ENCODE data around the gene FAM163B. TPM values are rescaled to one million over a fixed set of nuclear protein-coding genes. Genes with fewer than 3 reads are reported as not detected.
A peak's percentile ranks its signal among the peaks of the same experiment; 100 is the strongest.

FAM163B gene
- total and polyA plus RNA-seq, 10 donors, result 0.11 to 1.0 (median 0.52) TPM; not detected in 7

DNA sequence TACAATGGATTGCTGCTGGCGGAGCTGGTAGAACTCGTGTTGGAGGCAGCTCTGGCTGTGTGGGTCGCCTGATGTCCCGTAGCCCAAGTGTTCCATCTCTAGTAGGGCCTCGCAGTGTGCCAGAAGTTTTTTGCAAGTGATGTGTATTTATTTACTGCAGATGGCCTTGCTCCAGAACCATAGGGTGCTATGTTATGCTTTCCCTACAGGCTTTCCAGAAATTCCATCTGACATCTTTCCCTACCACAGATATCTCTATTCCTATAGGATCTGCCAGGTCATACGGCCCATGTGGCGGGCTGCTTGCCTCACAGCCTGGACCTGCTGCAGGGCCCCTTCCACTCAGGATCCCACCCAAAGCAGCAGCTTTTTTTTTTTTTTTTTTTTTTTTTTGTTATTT, 57.7 kb downstream of the FAM163B start:
- Histone ChIP-seq H3K4me1 (peaks cover 0 to 6% (median 2%) of the 10 kb centered on the region in 6 donors), H3K27me3 (replicated peaks in 1 of 7) (peaks cover 0 to 35% (median 4%) of the 10 kb centered on the region in 7 donors), H3K9me3 (no peaks in the 10 kb centered on the region), H3K27ac (no peak overlapping the region), H3K36me3 (peaks cover 0 to 36% (median 0%) of the 10 kb centered on the region in 6 donors), H3K4me3 (no peak overlapping the region)
- intact Hi-C loops (cut with DNase I; ENCODE audit: low total_unique reads), result no loop called here
- TF ChIP-seq POLR2AphosphoS5 (IDR thresholded peaks at IDR 0.05), result no peak
- no peak for TF ChIP-seq POLR2A (IDR thresholded peaks at IDR 0.05)
- TF ChIP-seq CTCF (IDR thresholded peaks at IDR 0.05 in 8 of 11, conservative IDR thresholded peaks at IDR 0.05 in 3 of 11), result no peak
- no peak for DNase-seq
- 76 to 87% (median 84%) methylated on average over 7 of the region's 7 CpGs for WGBS, 5 donors

DNA sequence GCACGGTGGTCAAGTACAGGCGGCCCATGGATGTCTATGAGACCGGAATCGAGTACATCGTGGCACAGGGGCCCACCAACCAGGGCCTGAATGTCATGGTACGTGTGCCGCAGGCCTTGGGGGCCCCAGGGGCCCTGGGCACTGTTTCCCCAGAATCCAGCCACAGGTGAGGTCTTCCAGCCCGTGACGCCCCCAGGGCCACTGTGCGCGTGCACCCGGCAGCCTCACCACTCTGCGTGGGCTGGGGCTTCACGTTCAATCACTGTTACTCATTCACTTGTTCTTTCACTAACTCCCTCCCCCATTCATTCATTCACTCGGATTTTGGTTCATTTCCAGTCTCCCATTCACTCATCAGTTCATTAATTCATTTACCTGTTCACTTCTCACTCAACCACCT, 62.1 kb downstream of the FAM163B start:
- DNase-seq, result no peak
- TF ChIP-seq POLR2A (IDR thresholded peaks at IDR 0.05) (no peak), POLR2AphosphoS5 (IDR thresholded peaks at IDR 0.05) (no peak), CTCF (IDR thresholded peaks at IDR 0.05 in 8 of 11, conservative IDR thresholded peaks at IDR 0.05 in 3 of 11) (no peak)
- Histone ChIP-seq H3K27me3 (replicated peaks in 1 of 7) (peaks cover 0 to 8% (median 0%) of the 10 kb centered on the region in 7 donors), H3K9me3 (no peaks in the 10 kb centered on the region), H3K36me3 (peaks cover 0 to 7% (median 0%) of the 10 kb centered on the region in 6 donors), H3K27ac (peak overlapping the region in 2 of 8 donors; percentile 70 to 74), H3K4me3 (no peak overlapping the region), H3K4me1 (peaks cover 0 to 30% (median 23%) of the 10 kb centered on the region in 6 donors)
- WGBS, 5 donors, result 84 to 88% (median 86%) methylated on average over 15 of the region's 15 CpGs
- intact Hi-C loops (cut with DNase I; ENCODE audit: low total_unique reads), result no loop called here

DNA sequence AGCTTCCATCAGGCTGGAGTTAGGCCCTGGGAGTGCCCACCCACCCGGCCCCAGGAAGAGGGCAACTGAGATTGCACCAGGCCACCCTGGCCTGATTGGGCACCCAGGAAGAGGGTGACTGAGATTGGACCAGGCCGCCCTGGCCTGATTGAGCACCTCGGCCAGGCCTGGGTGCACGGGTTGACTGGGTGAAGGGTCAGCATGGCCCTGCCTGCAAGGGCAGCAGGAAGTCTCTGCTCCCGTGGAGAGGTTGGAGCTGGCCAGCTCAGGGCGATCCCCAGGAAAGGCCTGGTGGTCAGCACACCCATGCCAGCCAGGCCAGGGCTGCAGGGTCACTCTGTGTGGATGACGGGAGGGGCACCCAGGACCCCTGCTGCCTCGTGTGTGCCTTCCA, 62.9 kb downstream of the FAM163B start:
- Histone ChIP-seq H3K36me3 (peaks cover 0 to 7% (median 0%) of the 10 kb centered on the region in 6 donors), H3K27me3 (replicated peaks in 1 of 7) (peaks cover 0 to 8% (median 0%) of the 10 kb centered on the region in 7 donors), H3K4me1 (peaks cover 0 to 31% (median 23%) of the 10 kb centered on the region in 6 donors), H3K27ac (peak overlapping the region in 6 of 8 donors; percentile 24 to 74 (median 72)), H3K4me3 (no peak overlapping the region), H3K9me3 (no peaks in the 10 kb centered on the region)
- 58 to 78% (median 62%) methylated on average over 4 to 8 of the region's 8 CpGs for WGBS, 5 donors
- intact Hi-C loops (cut with DNase I; ENCODE audit: low total_unique reads), result no loop called here
- DNase-seq, result no peak
- TF ChIP-seq CTCF (IDR thresholded peaks at IDR 0.05 in 8 of 11, conservative IDR thresholded peaks at IDR 0.05 in 3 of 11) (no peak), POLR2A (IDR thresholded peaks at IDR 0.05) (no peak), POLR2AphosphoS5 (IDR thresholded peaks at IDR 0.05) (peak in 1 of 3 donors; percentile 27)

GRCh38 chr9:133545494-133546286, 63.5 kb downstream of the FAM163B start:
- 43 to 73% (median 66%) methylated on average over 19 to 25 of the region's 25 CpGs for WGBS, 5 donors
- Histone ChIP-seq H3K4me3 (no peak overlapping the region), H3K4me1 (peaks cover under 1 to 37% (median 25%) of the 10 kb centered on the region in 6 donors), H3K9me3 (no peaks in the 10 kb centered on the region), H3K36me3 (peaks cover 0 to 12% (median 0%) of the 10 kb centered on the region in 6 donors), H3K27me3 (replicated peaks in 1 of 7) (peaks cover 0 to 12% (median 0%) of the 10 kb centered on the region in 7 donors), H3K27ac (peak overlapping the region in 6 of 8 donors; percentile 43 to 74 (median 72))
- DNase-seq, result no peak
- intact Hi-C loops (cut with DNase I; ENCODE audit: low total_unique reads), result no loop called here
- TF ChIP-seq POLR2AphosphoS5 (IDR thresholded peaks at IDR 0.05), result peak in 1 of 3 donors; percentile 18
- TF ChIP-seq POLR2A (IDR thresholded peaks at IDR 0.05), result no peak
